Psoas muscle (tissue), 8 donors: Measurements from ENCODE around the gene APEX2. TPM values are rescaled to one million over a fixed set of nuclear protein-coding genes. Genes with fewer than 3 reads are reported as not detected.

Source experiments
- ATAC-seq, 4 donors: fragments of 200-7000 bp; cut with Tn5 transposase; one replicate each; pipeline ENCODE4 v1.9.1; 2020; ENCODE audit warnings: moderate library complexity in 3 of 4, mild to moderate bottlenecking in 2 of 4
- DNase-seq, 2 donors: peaks; one replicate each; pipeline ENCODE4 v3.0.0-alpha.2; 2020
- H3K27ac ChIP-seq: fragments of 200-600 bp; one replicate; pipeline ENCODE4 v1.8.0; 2022
- H3K27me3 ChIP-seq, 3 donors: fragments of 200-600 bp in 1 of 3; one replicate each; pipeline versions ENCODE4 v1.6.1 to v1.8.0; 2013 to 2022; ENCODE audit warnings: low read length in 2 of 3, mild to moderate bottlenecking in 2 of 3, moderate library complexity in 1 of 3; ENCODE audit not compliant: insufficient read depth in 3 of 3
- H3K36me3 ChIP-seq, 2 donors: fragments of 200-600 bp in 1 of 2; one replicate each; pipeline versions ENCODE4 v1.6.1 to v1.8.0; 2013 to 2022; ENCODE audit warnings: low read depth in 1 of 2, mild to moderate bottlenecking in 1 of 2, moderate library complexity in 1 of 2; ENCODE audit not compliant: insufficient read depth in 1 of 2
- H3K4me1 ChIP-seq: fragments of 200-600 bp; one replicate; pipeline ENCODE4 v1.8.0; 2022
- H3K4me3 ChIP-seq: fragments of 200-600 bp; one replicate; pipeline ENCODE4 v1.8.0; 2022; ENCODE audit warnings: mild to moderate bottlenecking
- H3K9me3 ChIP-seq: fragments of 200-600 bp; one replicate; pipeline ENCODE4 v1.8.0; 2022
- WGBS, 3 donors: extraction: QIAGEN DNeasy Blood & Tissue Kit; methylation state at CpG; one replicate each; pipeline versions ENCODE4 v1.1.6 to v1.1.7; 2013; 5-methylcytosine and 5-hydroxymethylcytosine counted together
- intact Hi-C, 2 donors: fragments of 100-400 bp; cut with DNase I; formaldehyde crosslinking; loops; one replicate each; pipeline versions ENCODE4 v1.11.0 to v1.14.2; 2022
- polyA plus RNA-seq, 3 donors: library from polyadenylated mRNA; stranded (reverse); fragments of 200-250 nt; gene quantifications; one replicate each; pipeline ENCODE4 v1.2.3, GENCODE V29; 2013
- total RNA-seq, 4 donors: library from RNA; stranded (reverse); fragmentation: NEBNext Ultra II Directional in 2 of 4; extraction: Animal tissue kit (Norgen Biotek cat#: 25700) in 2 of 4; gene quantifications; one replicate each; pipeline versions ENCODE4 v1.2.1 to v1.2.4, GENCODE V29; 2021 to 2023
- TF ChIP-seq, protein P1 (sequence below): fragments of 200-600 bp; IDR thresholded peaks from one replicate; pipeline ENCODE4 v1.8.0; 2022; ENCODE audit warnings: antibody characterized with exemption
- donor health status: healthy with polysubstance abuse.
- donor health status: DM: no; HTN: no; CAD: no; lungs with moderate emphysema.
- donor health status: Bipolar disorder and iron deficiency.
- donor health status: healthy.
- donor health status: DM: yes; HTN: yes; CAD: no.
- donor health status: DM: no; HTN: no; CAD: no.
- donor health status: DM: no; HTN: no; CAD: no.
- donor health status: DM: yes; HTN: yes; CAD: no.

The APEX2 gene
- total and polyA plus RNA-seq, 7 donors: 6.7 to 15.1 (median 10.5) TPM

DNA sequence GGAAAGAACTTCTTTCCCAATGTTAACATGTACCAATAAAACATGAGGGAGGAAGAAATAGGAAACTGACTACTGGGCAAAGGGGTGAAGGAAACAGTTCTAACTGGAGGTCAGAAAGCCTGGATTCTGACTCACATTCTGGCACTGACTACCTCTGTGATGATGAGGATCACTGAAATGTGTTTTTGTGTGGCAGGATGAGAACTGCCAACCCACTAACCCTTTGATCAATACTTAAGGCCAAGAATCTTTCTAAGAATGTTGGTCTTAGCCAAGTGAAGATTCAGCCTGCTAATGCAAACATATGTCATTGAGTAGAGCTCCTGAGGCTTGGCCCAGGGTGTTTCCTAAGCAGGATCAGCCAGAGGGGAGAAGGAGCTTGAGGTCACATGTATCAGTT lies 26.0 kb downstream of the APEX2 start:
- no peaks in the 10 kb centered on the region for H3K36me3 ChIP-seq
- DNase-seq (no peak), ATAC-seq (no peak)
- H3K27me3 ChIP-seq: peaks cover 0 to 16% (median 0%) of the 10 kb centered on the region in 3 donors
- H3K4me1 ChIP-seq: no peaks in the 10 kb centered on the region
- H3K4me3 ChIP-seq: no peak overlapping the region
- no peak overlapping the region for H3K27ac ChIP-seq
- TF ChIP-seq, protein P1, sequence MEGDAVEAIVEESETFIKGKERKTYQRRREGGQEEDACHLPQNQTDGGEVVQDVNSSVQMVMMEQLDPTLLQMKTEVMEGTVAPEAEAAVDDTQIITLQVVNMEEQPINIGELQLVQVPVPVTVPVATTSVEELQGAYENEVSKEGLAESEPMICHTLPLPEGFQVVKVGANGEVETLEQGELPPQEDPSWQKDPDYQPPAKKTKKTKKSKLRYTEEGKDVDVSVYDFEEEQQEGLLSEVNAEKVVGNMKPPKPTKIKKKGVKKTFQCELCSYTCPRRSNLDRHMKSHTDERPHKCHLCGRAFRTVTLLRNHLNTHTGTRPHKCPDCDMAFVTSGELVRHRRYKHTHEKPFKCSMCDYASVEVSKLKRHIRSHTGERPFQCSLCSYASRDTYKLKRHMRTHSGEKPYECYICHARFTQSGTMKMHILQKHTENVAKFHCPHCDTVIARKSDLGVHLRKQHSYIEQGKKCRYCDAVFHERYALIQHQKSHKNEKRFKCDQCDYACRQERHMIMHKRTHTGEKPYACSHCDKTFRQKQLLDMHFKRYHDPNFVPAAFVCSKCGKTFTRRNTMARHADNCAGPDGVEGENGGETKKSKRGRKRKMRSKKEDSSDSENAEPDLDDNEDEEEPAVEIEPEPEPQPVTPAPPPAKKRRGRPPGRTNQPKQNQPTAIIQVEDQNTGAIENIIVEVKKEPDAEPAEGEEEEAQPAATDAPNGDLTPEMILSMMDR: no peak
- no peaks in the 10 kb centered on the region for H3K9me3 ChIP-seq
- intact Hi-C loops: no loop called here

DNA sequence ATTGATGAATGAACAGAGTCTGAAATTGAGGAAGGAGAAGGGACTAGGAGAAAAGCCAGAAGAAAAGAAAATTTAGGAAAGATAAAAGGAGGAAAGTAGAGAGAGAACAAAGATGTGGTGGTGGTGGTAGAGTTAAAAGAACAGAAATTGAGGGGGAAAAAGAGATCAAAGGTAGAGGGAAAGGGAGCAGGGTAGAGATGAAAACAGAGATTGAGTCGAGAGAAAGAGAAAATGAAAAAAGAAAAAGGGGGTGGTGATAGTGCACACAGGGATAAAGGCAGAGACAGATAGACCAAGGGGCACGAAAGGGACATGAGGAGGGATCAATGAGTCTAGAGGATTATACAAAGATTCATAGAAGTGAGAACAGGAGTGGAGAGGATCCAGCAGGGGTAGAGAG lies 26.7 kb downstream of the APEX2 start:
- H3K4me3 ChIP-seq: no peak overlapping the region
- intact Hi-C loops: no loop called here
- no peak for DNase-seq
- no peaks in the 10 kb centered on the region for H3K36me3 ChIP-seq
- H3K4me1 ChIP-seq: no peaks in the 10 kb centered on the region
- 53 to 82% (median 76%) methylated on average over 2 of the region's 2 CpGs for WGBS, 3 donors
- ATAC-seq: no peak
- peaks cover 0 to 22% (median 0%) of the 10 kb centered on the region in 3 donors for H3K27me3 ChIP-seq
- H3K9me3 ChIP-seq: no peaks in the 10 kb centered on the region
- H3K27ac ChIP-seq: no peak overlapping the region
- TF ChIP-seq, protein P1: no peak

DNA sequence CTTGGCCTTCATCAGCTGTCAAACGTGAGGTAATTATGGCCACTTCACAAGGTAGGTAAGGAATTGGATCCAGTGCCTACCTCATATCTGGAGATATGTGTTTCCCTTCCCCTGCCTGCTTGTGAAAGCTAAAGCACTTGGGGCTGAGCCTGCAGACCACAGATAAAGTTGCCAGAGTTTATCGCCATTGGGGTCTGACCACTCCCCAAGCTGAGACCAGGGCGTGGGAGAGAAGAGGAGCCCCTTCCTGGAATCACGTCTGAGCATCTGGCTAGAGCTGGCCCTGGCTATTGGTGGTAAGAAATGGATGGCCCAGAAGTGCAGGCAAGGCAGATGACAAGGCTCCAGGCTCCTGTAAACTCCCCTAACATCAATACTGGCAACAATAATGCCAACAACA lies 27.9 kb downstream of the APEX2 start:
- TF ChIP-seq, protein P1: no peak
- WGBS, 3 donors: 60 to 80% (median 80%) methylated on average over 4 of the region's 4 CpGs
- intact Hi-C loops: no loop called here
- Histone ChIP-seq H3K4me3 (no peak overlapping the region), H3K9me3 (no peaks in the 10 kb centered on the region), H3K4me1 (no peaks in the 10 kb centered on the region), H3K27ac (no peak overlapping the region), H3K27me3 (peaks cover 0 to 23% (median 0%) of the 10 kb centered on the region in 3 donors), H3K36me3 (no peaks in the 10 kb centered on the region)
- ATAC-seq (no peak), DNase-seq (no peak)

DNA sequence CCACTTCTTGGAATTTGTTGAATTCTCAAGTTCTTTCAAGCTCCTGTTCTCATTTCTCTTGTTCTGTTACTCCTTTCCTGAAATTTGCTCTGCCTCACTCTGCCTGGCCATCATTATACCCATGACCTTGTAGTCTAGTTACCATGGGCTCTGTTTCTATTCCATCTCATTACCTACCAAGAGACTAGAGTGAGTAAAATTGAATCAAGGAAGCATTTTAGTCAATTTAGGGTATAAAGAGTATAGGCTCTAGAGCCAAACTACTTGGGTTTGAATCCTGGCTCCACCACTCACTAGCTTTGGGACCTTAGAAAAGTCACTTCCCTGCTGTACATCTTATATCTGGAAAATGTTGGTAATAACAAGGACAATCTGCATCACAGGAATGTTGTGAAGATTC lies 28.4 kb downstream of the APEX2 start:
- no peak overlapping the region for H3K27ac ChIP-seq
- no peaks in the 10 kb centered on the region for H3K36me3 ChIP-seq
- no peak overlapping the region for H3K4me3 ChIP-seq
- TF ChIP-seq, protein P1: no peak
- ATAC-seq: no peak
- DNase-seq: no peak
- H3K27me3 ChIP-seq: peaks cover 0 to 23% (median 0%) of the 10 kb centered on the region in 3 donors
- no peaks in the 10 kb centered on the region for H3K9me3 ChIP-seq
- H3K4me1 ChIP-seq: no peaks in the 10 kb centered on the region
- intact Hi-C loops: no loop called here

DNA sequence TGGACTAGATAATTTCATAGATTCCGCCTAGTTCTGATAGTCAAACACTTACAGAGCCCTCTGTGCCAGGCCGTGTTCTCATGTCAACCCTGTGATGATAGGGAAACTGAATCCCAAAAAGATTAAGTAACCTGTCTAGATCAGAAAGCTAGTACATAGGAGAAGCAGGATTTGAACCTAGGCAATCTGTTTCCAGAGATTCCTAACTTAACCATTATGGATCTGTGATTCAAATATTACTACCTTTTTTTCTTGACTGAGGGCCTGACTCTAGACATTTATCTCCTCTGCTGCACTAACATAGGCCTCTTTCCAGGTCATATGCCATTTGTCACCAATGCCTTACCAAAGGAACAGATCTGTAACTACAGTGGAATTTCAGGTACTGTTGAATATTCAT lies 29.1 kb downstream of the APEX2 start:
- WGBS, 3 donors: 75 to 89% (median 84%) methylated on average over 2 of the region's 2 CpGs
- Histone ChIP-seq H3K9me3 (no peaks in the 10 kb centered on the region), H3K27me3 (peaks cover 0 to 23% (median 0%) of the 10 kb centered on the region in 3 donors), H3K36me3 (no peaks in the 10 kb centered on the region), H3K27ac (no peak overlapping the region), H3K4me1 (no peaks in the 10 kb centered on the region), H3K4me3 (no peak overlapping the region)
- ATAC-seq (no peak), DNase-seq (no peak)
- intact Hi-C loops: no loop called here
- TF ChIP-seq, protein P1: no peak
